DOHH2 (cell line): Measurements from ENCODE around the gene AGRN.

Source experiments
- H3F3A ChIP-seq: fragments of 200-600 bp; sonication (generic), shearing (Covaris generic); 2 replicates; pipeline ENCODE4 v1.6.0; 2016; ENCODE audit warnings: antibody characterized with exemption, mild to moderate bottlenecking; ENCODE audit not compliant: control insufficient read depth, insufficient read depth
- H3K27ac ChIP-seq: fragments of 200-600 bp; sonication (generic); 2 replicates; pipeline ENCODE4 v1.5.1; 2014; ENCODE audit warnings: low read depth, mild to moderate bottlenecking, low read length, moderate library complexity
- H3K27me3 ChIP-seq: fragments of 200-600 bp; sonication (generic); 2 replicates; pipeline ENCODE4 v1.6.1; 2014; ENCODE audit warnings: mild to moderate bottlenecking, low read length, mixed read lengths; ENCODE audit not compliant: control insufficient read depth
- H3K36me3 ChIP-seq: fragments of 200-600 bp; sonication (generic); 2 replicates; pipeline ENCODE4 v1.6.1; 2014; ENCODE audit warnings: mild to moderate bottlenecking, low read length, moderate library complexity, mixed read lengths; ENCODE audit not compliant: control insufficient read depth
- H3K4me1 ChIP-seq: fragments of 200-600 bp; sonication (generic); 2 replicates; pipeline ENCODE4 v1.6.1; 2014; ENCODE audit warnings: mild to moderate bottlenecking, low read length, mixed read lengths; ENCODE audit not compliant: control insufficient read depth
- H3K4me2 ChIP-seq: fragments of 200-600 bp; sonication (generic); 2 replicates; pipeline ENCODE4 v1.6.0; 2014; ENCODE audit warnings: mild to moderate bottlenecking, low read length, moderate library complexity
- H3K4me3 ChIP-seq: fragments of 200-600 bp; sonication (generic); 2 replicates; pipeline ENCODE4 v1.5.1; 2014; ENCODE audit warnings: mild to moderate bottlenecking, low read length, mixed read lengths
- H3K79me2 ChIP-seq: fragments of 200-600 bp; sonication (generic); 2 replicates; pipeline ENCODE4 v1.6.1; 2014; ENCODE audit warnings: mild to moderate bottlenecking, low read length, mixed read lengths; ENCODE audit not compliant: control insufficient read depth
- H3K9me2 ChIP-seq: fragments of 200-600 bp; sonication (generic); replicated peaks from 2 replicates; pipeline ENCODE4 v1.6.1; 2014; ENCODE audit warnings: mild to moderate bottlenecking, low read length, mixed read lengths; ENCODE audit not compliant: control insufficient read depth
- H3K9me3 ChIP-seq: fragments of 200-600 bp; sonication (generic); 2 replicates; pipeline ENCODE4 v1.6.1; 2014; ENCODE audit warnings: antibody characterized with exemption, low read length, mixed read lengths; ENCODE audit not compliant: control insufficient read depth, insufficient read depth
- H4K20me1 ChIP-seq: fragments of 200-600 bp; sonication (generic); 2 replicates; pipeline ENCODE4 v1.6.0; 2014; ENCODE audit warnings: low read depth, mild to moderate bottlenecking, antibody characterized with exemption, low read length, moderate library complexity; ENCODE audit not compliant: control insufficient read depth, insufficient read depth
- CTCF ChIP-seq: fragments of 200-600 bp; sonication (generic); IDR thresholded peaks from one replicate; pipeline ENCODE4 v1.5.1; 2014; ENCODE audit warnings: antibody characterized with exemption, mild to moderate bottlenecking, low read depth, low read length; ENCODE audit not compliant: poor library complexity, severe bottlenecking
- EZH2phosphoT487 ChIP-seq: fragments of 200-600 bp; sonication (generic); IDR thresholded peaks from 2 replicates; pipeline ENCODE4 v1.6.1; 2017; ENCODE audit warnings: borderline replicate concordance, mild to moderate bottlenecking, antibody characterized with exemption, low read length, moderate library complexity, mixed read lengths

The AGRN gene

DNA sequence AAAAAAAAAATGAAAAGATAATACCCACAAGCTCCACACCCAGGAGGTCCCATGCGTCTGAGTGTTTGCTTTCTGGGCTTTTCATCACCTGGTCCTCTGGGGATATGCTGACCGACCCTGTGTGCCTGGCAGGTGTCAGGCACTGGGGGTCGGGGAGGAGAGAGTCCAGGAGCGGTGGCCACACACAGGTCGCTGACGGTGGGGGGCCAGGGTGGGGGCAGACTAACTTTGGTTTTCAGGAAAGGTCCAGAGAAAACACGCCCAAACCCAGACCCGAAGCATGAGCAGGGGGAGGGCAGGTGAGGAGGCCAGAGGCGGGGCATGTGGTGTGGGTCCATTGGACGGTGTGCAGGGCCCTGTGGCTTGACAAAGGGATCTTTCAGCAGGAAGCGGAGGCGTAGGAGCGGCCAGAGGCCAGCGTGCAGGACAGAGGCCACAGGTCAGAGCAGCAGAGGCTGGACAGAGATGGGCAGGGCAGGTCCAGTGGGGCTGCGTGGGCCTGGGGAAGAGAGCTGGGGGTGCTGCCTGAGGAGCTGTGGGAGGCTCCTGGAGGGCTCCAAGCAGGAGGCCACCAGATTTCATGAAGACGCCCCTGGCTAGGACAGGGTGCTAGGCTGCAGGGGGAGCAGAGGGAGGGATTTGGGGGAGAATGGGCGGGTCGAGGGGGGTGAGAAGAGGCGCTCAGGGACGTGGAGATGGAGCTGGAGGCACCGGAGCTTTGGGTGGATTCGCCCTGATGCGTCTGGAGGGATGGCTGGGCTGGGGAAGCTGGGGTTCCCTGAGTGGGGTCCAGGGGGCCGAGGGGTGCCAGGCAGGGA lies 38.4 kb downstream of the AGRN start:
- Histone ChIP-seq H3K27me3 (peaks cover 48% of the 10 kb centered on the region), H3F3A (no peaks in the 10 kb centered on the region), H3K4me1 (peaks cover 16% of the 10 kb centered on the region), H4K20me1 (no peaks in the 10 kb centered on the region), H3K27ac (no peak overlapping the region), H3K36me3 (no peaks in the 10 kb centered on the region), H3K9me3 (no peaks in the 10 kb centered on the region), H3K4me2 (peak overlapping the region; percentile 73), H3K9me2 (no peaks in the 10 kb centered on the region), H3K4me3 (peak overlapping the region; percentile 63), H3K79me2 (no peaks in the 10 kb centered on the region)
- TF ChIP-seq CTCF: no peak
- TF ChIP-seq EZH2phosphoT487: no peak

DNA sequence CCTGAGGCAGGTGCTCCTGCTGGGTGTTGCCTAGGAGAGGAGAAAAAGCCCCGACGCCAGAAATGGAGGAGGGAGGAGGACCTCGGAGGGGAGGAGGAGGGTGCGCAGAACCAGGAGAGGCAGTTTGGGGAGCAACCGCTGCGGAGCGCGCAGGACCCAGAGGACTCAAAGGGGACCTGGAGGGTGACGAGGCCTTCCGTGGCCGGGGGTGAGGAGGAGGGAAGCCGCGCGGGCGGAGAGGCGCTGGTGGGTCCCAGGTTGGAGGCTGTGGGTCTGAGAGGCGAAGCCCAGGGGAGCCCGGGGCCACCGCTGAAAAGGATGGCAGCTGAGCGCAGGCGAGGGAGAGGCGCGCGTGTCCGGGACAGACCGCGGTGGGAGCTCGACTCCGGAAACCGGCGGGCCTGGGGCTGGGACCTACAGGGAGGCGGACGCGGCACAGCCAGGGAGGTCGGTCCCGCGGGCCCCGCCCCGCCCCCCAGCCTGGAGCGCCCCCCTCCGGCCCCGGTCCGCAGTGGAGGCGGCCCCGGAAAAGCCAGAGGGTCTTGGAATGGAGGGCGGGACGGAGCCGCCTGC lies 39.1 kb downstream of the AGRN start:
- H3K4me2 ChIP-seq: peak overlapping the region; percentile 73
- TF ChIP-seq EZH2phosphoT487 (0 out of 2 replicates have a peak, but pooled peaks have one; percentile 43), CTCF (peak; percentile 62)
- H3K4me3 ChIP-seq: peak overlapping the region; percentile 63
- H4K20me1 ChIP-seq: no peaks in the 10 kb centered on the region
- no peaks in the 10 kb centered on the region for H3K9me2 ChIP-seq
- H3K9me3 ChIP-seq: no peaks in the 10 kb centered on the region
- no peaks in the 10 kb centered on the region for H3K79me2 ChIP-seq
- peaks cover 51% of the 10 kb centered on the region for H3K27me3 ChIP-seq
- H3K36me3 ChIP-seq: no peaks in the 10 kb centered on the region
- H3K4me1 ChIP-seq: peaks cover 21% of the 10 kb centered on the region
- H3F3A ChIP-seq: no peaks in the 10 kb centered on the region
- H3K27ac ChIP-seq: no peak overlapping the region

- H4K20me1 ChIP-seq: no peaks in the 10 kb centered on the region
- no peaks in the 10 kb centered on the region for H3K36me3 ChIP-seq
- no peaks in the 10 kb centered on the region for H3K9me2 ChIP-seq
- H3F3A ChIP-seq: no peaks in the 10 kb centered on the region
- peak overlapping the region; percentile 63 for H3K4me3 ChIP-seq
- H3K27me3 ChIP-seq: peaks cover 56% of the 10 kb centered on the region
- no peak overlapping the region for H3K27ac ChIP-seq
- no peaks in the 10 kb centered on the region for H3K79me2 ChIP-seq
- H3K4me2 ChIP-seq: peak overlapping the region; percentile 73
- H3K9me3 ChIP-seq: no peaks in the 10 kb centered on the region
- H3K4me1 ChIP-seq: peaks cover 25% of the 10 kb centered on the region
- no peak; the same call in 1 of the 2 replicates for TF ChIP-seq EZH2phosphoT487
- no peak for TF ChIP-seq CTCF
Measured at GRCh38 chr1:1059494-1060280, 39.8 kb downstream of the AGRN start.
